HAP-1 (cell line): Measurements from ENCODE around the gene COX14.

Source experiments
- DNase-seq, 2 experiments: peaks; one replicate each; pipeline ENCODE4 v3.0.0-alpha.2; 2016 to 2020; ENCODE audit warnings: low spot score in 2 of 2
- H3K27me3 ChIP-seq: fragments of 250-450 bp; sonication (Bioruptor Pico); 2 replicates; pipeline ENCODE4 v1.5.1; 2020; ENCODE audit warnings: low read depth, mild to moderate bottlenecking, moderate library complexity
- H3K36me3 ChIP-seq: fragments of 250-450 bp; sonication (Bioruptor Pico); replicated peaks from 2 replicates; pipeline ENCODE4 v1.5.1; 2020; ENCODE audit warnings: mild to moderate bottlenecking
- H3K4me1 ChIP-seq: fragments of 250-450 bp; sonication (Bioruptor Pico); 2 replicates; pipeline ENCODE4 v1.5.1; 2020; ENCODE audit warnings: mild to moderate bottlenecking
- H3K4me3 ChIP-seq: fragments of 250-450 bp; sonication (Bioruptor Pico); 2 replicates; pipeline ENCODE4 v1.5.1; 2020; ENCODE audit warnings: mild to moderate bottlenecking, moderate library complexity
- H3K9me3 ChIP-seq: fragments of 250-450 bp; sonication (Bioruptor Pico); 2 replicates; pipeline ENCODE4 v1.5.1; 2020; ENCODE audit warnings: mild to moderate bottlenecking, moderate library complexity
- in situ Hi-C: fragments of 300-500 bp; cut with MboI; formaldehyde crosslinking; loops from 3 replicates; pipeline ENCODE4 v1.14.3; 2020; ENCODE audit warnings: low sequenced_read_pairs, inconsistent platforms, mixed read lengths

The COX14 gene

GRCh38 chr12:50105913-50106450 lies 6.1 kb upstream of the COX14 start:
- Histone ChIP-seq H3K9me3 (no peaks in the 10 kb centered on the region), H3K36me3 (peaks cover 6% of the 10 kb centered on the region), H3K27me3 (no peaks in the 10 kb centered on the region; the same call in 1 of the 2 replicates), H3K4me3 (no peak overlapping the region), H3K4me1 (no peaks in the 10 kb centered on the region)
- DNase-seq = no peak
- in situ Hi-C loops = no loop called here

GRCh38 chr12:50106907-50107306 lies 5.1 kb upstream of the COX14 start:
- Histone ChIP-seq H3K4me1 (no peaks in the 10 kb centered on the region), H3K36me3 (peaks cover 3% of the 10 kb centered on the region), H3K9me3 (no peaks in the 10 kb centered on the region), H3K4me3 (no peak overlapping the region), H3K27me3 (no peaks in the 10 kb centered on the region; the same call in 1 of the 2 replicates)
- no peak for DNase-seq
- in situ Hi-C loops = no loop called here

GRCh38 chr12:50107416-50108268 lies 4.4 kb upstream of the COX14 start:
- no peak for DNase-seq
- no peaks in the 10 kb centered on the region for H3K36me3 ChIP-seq

GRCh38 chr12:50109319-50109718 lies 2.7 kb upstream of the COX14 start:
- H3K4me1 ChIP-seq = peaks cover 7% of the 10 kb centered on the region
- H3K36me3 ChIP-seq = no peaks in the 10 kb centered on the region
- H3K4me3 ChIP-seq = no peak overlapping the region
- H3K9me3 ChIP-seq = no peaks in the 10 kb centered on the region
- H3K27me3 ChIP-seq = no peaks in the 10 kb centered on the region; the same call in 1 of the 2 replicates
- in situ Hi-C loops = no loop called here
- no peak for DNase-seq

More at GRCh38 chr12:50107416-50108268, 4.4 kb upstream of the COX14 start:
- in situ Hi-C loops = no loop called here
- Histone ChIP-seq H3K4me3 (no peak overlapping the region), H3K4me1 (no peaks in the 10 kb centered on the region), H3K9me3 (no peaks in the 10 kb centered on the region), H3K27me3 (no peaks in the 10 kb centered on the region; the same call in 1 of the 2 replicates)

GRCh38 chr12:50110127-50110761 lies 1.8 kb upstream of the COX14 start:
- in situ Hi-C loops = no loop called here
- no peaks in the 10 kb centered on the region for H3K9me3 ChIP-seq
- DNase-seq = no peak
- no peak overlapping the region for H3K4me3 ChIP-seq
- H3K27me3 ChIP-seq = no peaks in the 10 kb centered on the region
- H3K36me3 ChIP-seq = no peaks in the 10 kb centered on the region
- peaks cover 7% of the 10 kb centered on the region for H3K4me1 ChIP-seq

GRCh38 chr12:50110762-50111351 lies 1.2 kb upstream of the COX14 start:
- no peak for DNase-seq
- Histone ChIP-seq H3K9me3 (no peaks in the 10 kb centered on the region), H3K36me3 (no peaks in the 10 kb centered on the region), H3K4me3 (no peak overlapping the region), H3K27me3 (no peaks in the 10 kb centered on the region), H3K4me1 (peaks cover 7% of the 10 kb centered on the region)
- in situ Hi-C loops = no loop called here

- DNase-seq = no peak
- H3K36me3 ChIP-seq = no peaks in the 10 kb centered on the region
- in situ Hi-C loops = no loop called here
- no peaks in the 10 kb centered on the region for H3K9me3 ChIP-seq
- H3K27me3 ChIP-seq = no peaks in the 10 kb centered on the region
- peaks cover 7% of the 10 kb centered on the region for H3K4me1 ChIP-seq
- peak overlapping the region; percentile 17 for H3K4me3 ChIP-seq
Observed at GRCh38 chr12:50111395-50111692, 692 bp upstream of the COX14 start.

GRCh38 chr12:50112456-50113218 lies 601 bp downstream of the COX14 start:
- H3K36me3 ChIP-seq = no peaks in the 10 kb centered on the region
- H3K9me3 ChIP-seq = no peaks in the 10 kb centered on the region
- in situ Hi-C loops = no loop called here
- no peaks in the 10 kb centered on the region for H3K27me3 ChIP-seq
- peak in 1 of 2 experiments; percentile 46 for DNase-seq
- peaks cover 7% of the 10 kb centered on the region for H3K4me1 ChIP-seq
- peak overlapping the region; percentile 89 for H3K4me3 ChIP-seq

GRCh38 chr12:50117057-50117622 lies 5.1 kb downstream of the COX14 start:
- H3K4me3 ChIP-seq = no peak overlapping the region
- no peak for DNase-seq
- no peaks in the 10 kb centered on the region for H3K27me3 ChIP-seq
- H3K9me3 ChIP-seq = no peaks in the 10 kb centered on the region
- in situ Hi-C loops = no loop called here
- H3K4me1 ChIP-seq = peaks cover 7% of the 10 kb centered on the region
- H3K36me3 ChIP-seq = peaks cover 10% of the 10 kb centered on the region; the same call in 1 of the 2 replicates

- H3K36me3 ChIP-seq = peaks cover 10% of the 10 kb centered on the region
Observed at GRCh38 chr12:50119387-50119786, 7.4 kb downstream of the COX14 start.

GRCh38 chr12:50120521-50120920 lies 8.5 kb downstream of the COX14 start:
- Histone ChIP-seq H3K4me1 (no peaks in the 10 kb centered on the region), H3K27me3 (no peaks in the 10 kb centered on the region), H3K4me3 (no peak overlapping the region), H3K9me3 (no peaks in the 10 kb centered on the region), H3K36me3 (peaks cover 10% of the 10 kb centered on the region)
- no peak for DNase-seq
- in situ Hi-C loops = no loop called here

More at GRCh38 chr12:50119387-50119786, 7.4 kb downstream of the COX14 start:
- in situ Hi-C loops = no loop called here
- Histone ChIP-seq H3K4me3 (no peak overlapping the region), H3K4me1 (no peaks in the 10 kb centered on the region), H3K27me3 (no peaks in the 10 kb centered on the region), H3K9me3 (no peaks in the 10 kb centered on the region)
- no peak for DNase-seq

- Histone ChIP-seq H3K9me3 (no peaks in the 10 kb centered on the region), H3K4me3 (no peak overlapping the region), H3K4me1 (no peaks in the 10 kb centered on the region), H3K27me3 (no peaks in the 10 kb centered on the region), H3K36me3 (peaks cover 14% of the 10 kb centered on the region)
- DNase-seq = no peak
- in situ Hi-C loops = no loop called here
Observed at GRCh38 chr12:50120953-50121352, 8.9 kb downstream of the COX14 start.

GRCh38 chr12:50121641-50122040 lies 9.6 kb downstream of the COX14 start:
- in situ Hi-C loops = no loop called here
- Histone ChIP-seq H3K9me3 (no peaks in the 10 kb centered on the region), H3K27me3 (no peaks in the 10 kb centered on the region), H3K36me3 (peaks cover 14% of the 10 kb centered on the region), H3K4me1 (no peaks in the 10 kb centered on the region), H3K4me3 (no peak overlapping the region)
- DNase-seq = no peak
